H1 (cell line): ENCODE results near the gene HBM. TPM values are rescaled to one million over a fixed set of nuclear protein-coding genes. Genes with fewer than 3 reads are reported as not detected.

Experiments used
- CEBPB ChIP-seq: IDR thresholded peaks from 2 replicates; pipeline ENCODE4 v1.6.1; 2012; ENCODE audit warnings: low read depth, low read length
- NRF1 ChIP-seq: IDR thresholded peaks from 2 replicates; pipeline ENCODE4 v1.6.1; 2011; ENCODE audit warnings: mild to moderate bottlenecking, low read depth, low read length, improper control_type of control experiment
- RNF2 ChIP-seq: fragments of 200-900, 300-1000 bp; sonication (generic); IDR thresholded peaks from 2 replicates; pipeline ENCODE4 v1.7.1; 2016; ENCODE audit warnings: borderline replicate concordance, low read depth, mild to moderate bottlenecking, antibody characterized with exemption, low read length; ENCODE audit not compliant: poor library complexity, severe bottlenecking; ENCODE audit errors: missing control alignments
- SIN3A ChIP-seq, 2 experiments: IDR thresholded peaks in 1 of 2; conservative IDR thresholded peaks in 1 of 2; 2 replicates each; pipeline ENCODE4 v1.6.1; 2011 to 2012; ENCODE audit warnings: low read length in 2 of 2, improper control_type of control experiment in 1 of 2, low read depth in 1 of 2, mild to moderate bottlenecking in 1 of 2
- SP1 ChIP-seq: IDR thresholded peaks from 2 replicates; pipeline ENCODE4 v1.6.1; 2011; ENCODE audit warnings: low read depth, low read length
- polyA plus RNA-seq, 7 experiments: library from polyadenylated mRNA; depleted of rRNA in 3 of 7; stranded (reverse) in 5 of 7; unstranded in 2 of 7; fragments of >200 nt in 5 of 7; fragments of 200-250 nt in 2 of 7; gene quantifications; 1 replicate in 5 of 7; 2 replicates in 1 of 7; 4 replicates in 1 of 7; pipeline versions ENCODE4 v1.2.1 to v1.2.3, GENCODE V29; 2011 to 2013; ENCODE audit warnings: missing spikeins in 2 of 7, mixed read lengths in 2 of 7
- total RNA-seq: library from RNA; stranded (reverse); fragmentation: NEBNext Ultra II Directional; extraction: Animal tissue kit (Norgen Biotek cat#: 25700); gene quantifications from 2 replicates; pipeline ENCODE4 v1.2.1, GENCODE V29; 2021

The HBM gene
- total and polyA plus RNA-seq, 2 of the 8 experiments (the other 6 are each of a cell fraction or from before 2014, with no cell fraction given), result 0.88 TPM; not detected in 1

GRCh38 chr16:166375-167121 is 770 bp downstream of the HBM start (continued):
- no peak for TF ChIP-seq CEBPB
- TF ChIP-seq SP1, result no peak
- TF ChIP-seq SIN3A (conservative IDR thresholded peaks at IDR 0.05 in 1 of 2, IDR thresholded peaks at IDR 0.05 in 1 of 2; ENCODE audit: low read depth in 1 of 2, low read length in 2 of 2), result no peak
- TF ChIP-seq RNF2, result peak; percentile 77
- TF ChIP-seq NRF1, result no peak
